ENCODE measurements around the gene FGF14. TPM values are rescaled to one million over a fixed set of nuclear protein-coding genes. Genes with fewer than 3 reads are reported as not detected.
A peak's percentile ranks its signal among the peaks of the same experiment; 100 is the strongest.
"Not testable (repeated sequence)": the region's sequence is repeated elsewhere in the genome, so short reads cannot be mapped to it uniquely, and the experiment has no call there.

Gene FGF14
- total RNA-seq, 1 donor from 2014 or later = not detected

DNA sequence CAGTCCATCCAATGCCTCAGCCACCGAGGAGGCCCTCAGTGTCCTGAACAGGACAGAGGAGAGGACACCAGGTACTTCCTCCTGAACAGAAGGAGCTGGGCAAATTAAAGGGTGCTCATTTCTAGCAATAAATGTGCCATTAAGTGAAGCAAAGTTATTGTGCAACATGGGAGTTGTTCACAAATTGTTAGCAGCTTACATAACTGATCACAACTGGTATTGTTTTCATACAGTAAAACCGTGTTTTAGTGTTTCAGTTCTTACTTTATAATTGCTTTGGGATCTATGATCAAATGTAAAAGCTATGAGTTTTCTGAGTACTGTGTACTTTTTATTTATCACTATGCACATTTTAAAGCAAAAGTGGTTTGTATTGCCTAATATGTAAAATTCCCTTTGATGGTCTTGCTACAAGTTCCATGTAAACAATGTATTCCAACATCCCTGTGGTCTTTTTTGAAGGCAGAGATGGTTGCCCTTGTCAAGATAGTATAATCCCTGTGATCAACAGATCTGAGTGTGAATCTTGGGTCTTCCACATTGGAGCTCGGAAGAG, 263.1 kb downstream of the FGF14 start:
- no peak overlapping the region for H3K4me3 ChIP-seq (ENCODE audit: low read depth, low read length)
- H3K36me3 ChIP-seq (ENCODE audit: control insufficient read depth, insufficient read depth, low read length) = no peaks in the 10 kb centered on the region
- H3K27me3 ChIP-seq (ENCODE audit: control insufficient read depth, insufficient read depth, low read length) = no peaks in the 10 kb centered on the region
- FAIRE-seq (no peak), DNase-seq (ENCODE audit: low read depth) (no peak)
- no peak for TF ChIP-seq CTCF (IDR thresholded peaks at IDR 0.05; ENCODE audit: insufficient read depth, low read length, severe bottlenecking)

- H3K27me3 ChIP-seq (ENCODE audit: control insufficient read depth, insufficient read depth, low read length); FAIRE-seq; H3K4me3 ChIP-seq (ENCODE audit: low read depth, low read length); DNase-seq (ENCODE audit: low read depth); H3K36me3 ChIP-seq (ENCODE audit: control insufficient read depth, insufficient read depth, low read length): not testable (repeated sequence)
Measured at GRCh38 chr13:102137904-102138303, 263.9 kb downstream of the FGF14 start.

DNA sequence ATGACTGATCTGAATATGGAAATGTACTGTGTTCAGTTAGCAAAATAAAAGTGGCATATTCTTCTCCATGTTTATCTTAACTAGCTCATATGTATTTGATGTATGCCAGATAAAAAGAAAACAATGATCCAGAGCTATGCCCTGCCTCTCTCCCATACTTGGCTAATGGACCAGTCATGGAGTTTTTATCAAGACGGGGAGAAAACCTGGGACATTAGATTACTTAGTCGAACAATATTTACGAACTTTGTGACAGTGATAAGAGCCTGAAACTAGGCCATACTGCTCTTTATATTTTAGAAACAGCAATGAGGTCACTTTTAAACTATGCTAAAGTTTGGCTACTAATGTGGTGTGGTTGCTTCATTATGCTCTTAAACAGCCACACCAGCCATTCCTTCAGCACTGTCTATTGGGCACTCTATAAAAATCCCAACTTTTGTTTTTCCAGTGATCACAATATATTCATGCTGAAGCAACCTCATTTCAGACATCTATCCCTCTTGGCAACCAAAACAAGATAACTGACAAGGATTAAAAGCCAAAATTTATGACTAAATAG, 265.0 kb downstream of the FGF14 start:
- TF ChIP-seq CTCF (IDR thresholded peaks at IDR 0.05; ENCODE audit: insufficient read depth, low read length, severe bottlenecking) = no peak
- no peak overlapping the region for H3K4me3 ChIP-seq (ENCODE audit: low read depth, low read length)
- FAIRE-seq (no peak), DNase-seq (ENCODE audit: low read depth) (no peak)
- H3K27me3 ChIP-seq (ENCODE audit: control insufficient read depth, insufficient read depth, low read length) = no peaks in the 10 kb centered on the region
- H3K36me3 ChIP-seq (ENCODE audit: control insufficient read depth, insufficient read depth, low read length) = no peaks in the 10 kb centered on the region

GRCh38 chr13:102132777-102133295, 269.0 kb downstream of the FGF14 start:
- Histone ChIP-seq H3K36me3 (ENCODE audit: control insufficient read depth, insufficient read depth, low read length) (no peaks in the 10 kb centered on the region), H3K27me3 (ENCODE audit: control insufficient read depth, insufficient read depth, low read length) (no peaks in the 10 kb centered on the region), H3K4me3 (ENCODE audit: low read depth, low read length) (no peak overlapping the region)
- DNase-seq (ENCODE audit: low read depth) = no peak
- no peak for FAIRE-seq
- TF ChIP-seq CTCF (IDR thresholded peaks at IDR 0.05; ENCODE audit: insufficient read depth, low read length, severe bottlenecking) = no peak

DNA sequence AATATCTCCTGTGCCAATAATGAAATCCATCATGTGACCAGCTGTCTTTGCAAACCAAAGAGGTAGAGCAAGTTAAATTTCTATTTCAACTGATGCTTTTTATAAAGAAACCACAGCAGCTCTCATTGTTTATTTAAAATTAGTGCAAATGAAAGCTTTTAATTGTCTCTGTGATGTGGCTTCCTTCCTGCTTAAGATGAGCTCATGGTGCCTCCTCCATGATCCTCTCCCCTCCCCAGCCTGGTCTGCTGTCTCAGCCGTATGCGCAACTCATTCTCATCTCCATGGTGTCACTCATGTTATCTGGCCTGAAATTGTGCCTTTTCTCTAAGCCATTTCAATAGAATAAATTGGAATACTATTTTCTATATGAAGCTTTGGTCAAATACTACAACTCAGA, 270.6 kb downstream of the FGF14 start:
- no peak overlapping the region for H3K4me3 ChIP-seq (ENCODE audit: low read depth, low read length)
- H3K27me3 ChIP-seq (ENCODE audit: control insufficient read depth, insufficient read depth, low read length) = no peaks in the 10 kb centered on the region
- no peak for TF ChIP-seq CTCF (IDR thresholded peaks at IDR 0.05; ENCODE audit: insufficient read depth, low read length, severe bottlenecking)
- no peaks in the 10 kb centered on the region for H3K36me3 ChIP-seq (ENCODE audit: control insufficient read depth, insufficient read depth, low read length)
- FAIRE-seq (no peak), DNase-seq (ENCODE audit: low read depth) (no peak)

DNA sequence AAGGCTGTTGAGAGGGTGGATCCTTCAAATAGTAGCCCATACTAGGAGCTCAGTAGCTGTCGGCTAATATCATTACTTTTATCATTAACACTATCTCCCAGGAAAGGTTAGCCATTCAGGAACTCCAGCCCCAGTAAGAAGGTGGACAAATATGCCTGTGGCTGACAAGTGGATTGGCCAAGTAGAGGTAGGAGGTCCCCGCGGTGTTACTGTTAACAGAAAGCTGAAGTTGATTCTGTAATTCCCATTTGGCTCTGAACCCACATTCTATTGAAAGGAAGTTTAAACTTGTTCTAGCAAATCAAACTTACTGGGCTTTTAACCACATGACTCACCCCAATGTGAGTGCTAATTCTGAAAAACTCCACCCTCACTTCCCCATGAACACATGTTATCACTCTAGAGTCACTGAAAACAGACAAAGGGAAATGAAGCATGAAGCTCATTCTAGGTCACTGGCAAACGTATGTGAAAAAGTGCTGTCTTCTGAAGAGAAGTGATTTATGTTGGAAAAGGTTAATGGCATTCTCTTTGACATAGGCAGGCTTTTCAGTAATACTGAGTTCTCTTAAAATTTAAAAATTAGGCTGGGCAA, 273.5 kb downstream of the FGF14 start:
- DNase-seq (ENCODE audit: low read depth) (peak; percentile 98), FAIRE-seq (peak; percentile 90)
- H3K27me3 ChIP-seq (ENCODE audit: control insufficient read depth, insufficient read depth, low read length) = no peaks in the 10 kb centered on the region

More for the DNA sequence above, 273.5 kb downstream of the FGF14 start:
- no peak for TF ChIP-seq CTCF (IDR thresholded peaks at IDR 0.05; ENCODE audit: insufficient read depth, low read length, severe bottlenecking)
- H3K36me3 ChIP-seq (ENCODE audit: control insufficient read depth, insufficient read depth, low read length) = no peaks in the 10 kb centered on the region
- H3K4me3 ChIP-seq (ENCODE audit: low read depth, low read length) = no peak overlapping the region

All from bronchial epithelial cell (primary cell).